ENCODE results near the gene RET. TPM values are rescaled to one million over a fixed set of nuclear protein-coding genes. Genes with fewer than 3 reads are reported as not detected.

Gene RET
- polyA plus RNA-seq, 3 donors = 18.8 to 43.4 (median 23.8) TPM

DNA sequence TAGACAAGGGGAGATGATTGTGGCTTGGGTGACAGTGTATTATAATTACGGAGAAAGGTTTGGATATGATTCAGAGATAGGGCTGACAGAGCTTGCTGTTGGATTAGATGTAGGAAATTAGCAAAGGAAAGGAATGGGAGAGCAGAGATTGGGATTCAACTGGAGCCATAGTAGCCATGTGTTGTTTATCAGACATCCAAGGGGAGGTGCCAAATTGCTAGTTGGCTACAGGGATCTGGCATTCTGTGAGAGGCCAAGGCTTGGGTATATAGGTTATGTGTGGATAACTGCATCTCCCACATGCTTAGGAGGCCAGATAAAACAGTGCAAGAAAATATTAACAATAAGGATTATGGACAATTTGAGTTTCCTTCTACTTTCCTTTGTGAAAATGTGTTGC lies 96.3 kb downstream of the RET start:
- no peak for DNase-seq (ENCODE audit: extremely low read depth in 1 of 11, low read depth in 9 of 11, low spot score in 4 of 11)

DNA sequence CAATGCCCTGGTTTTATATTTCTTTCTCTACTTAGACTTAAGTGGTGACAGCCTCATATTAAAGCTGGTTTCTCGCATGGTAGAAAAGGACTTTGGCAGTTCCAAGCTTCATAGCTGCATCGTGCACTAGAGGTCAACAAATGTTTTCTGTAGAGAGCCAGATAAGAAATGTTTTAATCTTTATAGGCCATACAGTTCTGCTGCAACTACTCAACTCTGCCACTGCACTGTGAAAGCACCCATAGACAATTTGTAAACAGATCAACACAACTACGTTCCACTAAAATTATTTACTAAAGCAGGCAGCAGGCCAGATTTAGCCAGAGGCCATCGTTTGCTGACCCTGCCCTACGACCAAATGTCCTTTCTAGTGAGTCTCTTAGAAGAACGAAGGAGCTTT lies 98.1 kb downstream of the RET start:
- DNase-seq (ENCODE audit: extremely low read depth in 1 of 11, low read depth in 9 of 11, low spot score in 4 of 11) = no peak

- DNase-seq (ENCODE audit: extremely low read depth in 1 of 11, low read depth in 9 of 11, low spot score in 4 of 11) = no peak
Observed at GRCh38 chr10:43176271-43176670, 99.4 kb downstream of the RET start.

DNA sequence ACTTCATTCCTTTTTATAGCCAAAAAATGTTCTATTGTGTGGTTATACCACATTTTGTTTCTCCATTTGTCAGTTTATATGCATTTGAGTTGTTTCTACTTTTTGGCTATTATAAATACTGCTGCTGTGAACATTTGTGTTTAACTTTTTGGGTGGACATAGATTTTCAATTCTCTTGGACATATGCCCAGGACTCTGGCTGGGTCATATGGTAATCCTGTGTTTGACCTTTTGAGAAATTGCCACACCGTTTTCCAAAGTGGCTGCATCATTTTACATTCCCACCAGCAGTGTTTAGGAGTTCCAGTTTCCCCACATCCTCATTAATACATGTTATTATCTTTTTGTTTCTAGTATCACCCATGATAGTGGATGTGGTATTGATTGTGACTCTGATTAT lies 100.7 kb downstream of the RET start:
- DNase-seq (ENCODE audit: extremely low read depth in 1 of 11, low read depth in 9 of 11, low spot score in 4 of 11) = no peak

Other genes starting within 250 kb of the RET start
- gene CSGALNACT2, start 61.4 kb downstream of the RET start, polyA plus RNA-seq (ENCODE audit: insufficient read length in 3 of 3) = 10 to 100 TPM; 17.9 to 20.7 (median 18.9) TPM
- 1 to 10 TPM; 1.2 to 2.0 (median 1.7) TPM for gene RASGEF1A, start 190.0 kb downstream of the RET start, polyA plus RNA-seq (ENCODE audit: insufficient read length in 3 of 3)

All from renal cortex interstitium (tissue), 11 donors.